Activated CD4-positive, alpha-beta T cell treated with anti-CD3 and anti-CD28 coated beads, Interleukin-2, amount 50 U/mL, for 16 hours (primary cell): ENCODE measurements around the gene NRBF2.
"Not testable (repeated sequence)": the region's sequence is repeated elsewhere in the genome, so short reads cannot be mapped to it uniquely, and the experiment has no call there.

Source experiments
- DNase-seq: peaks from one replicate; pipeline ENCODE4 v3.0.0-alpha.2; 2020

Gene NRBF2

GRCh38 chr10:63133056-63133820 is at the start of gene NRBF2:
TSS of gene NRBF2 (plus strand) at chr10:63133328. CDS start at chr10:63133471, 143 bp downstream.
- peak; percentile 98 for DNase-seq

GRCh38 chr10:63083406-63083805 is 49.7 kb upstream of the NRBF2 start:
- not testable (repeated sequence) for DNase-seq

GRCh38 chr10:63083904-63084689 is 49.0 kb upstream of the NRBF2 start:
- DNase-seq, result peak; percentile 63

GRCh38 chr10:63084690-63085382 is 48.3 kb upstream of the NRBF2 start:
- DNase-seq, result no peak

- no peak for DNase-seq
Measured at GRCh38 chr10:63093227-63093626, 39.9 kb upstream of the NRBF2 start.

GRCh38 chr10:63094405-63094804 is 38.7 kb upstream of the NRBF2 start:
- no peak for DNase-seq

GRCh38 chr10:63094881-63095280 is 38.2 kb upstream of the NRBF2 start:
- no peak for DNase-seq

- DNase-seq, result no peak
Measured at GRCh38 chr10:63099734-63100133, 33.4 kb upstream of the NRBF2 start.

- not testable (repeated sequence) for DNase-seq
Measured at GRCh38 chr10:63101091-63101490, 32.0 kb upstream of the NRBF2 start.

GRCh38 chr10:63102279-63102883 is 30.7 kb upstream of the NRBF2 start:
- peak; percentile 3 for DNase-seq

GRCh38 chr10:63103178-63103577 is 29.9 kb upstream of the NRBF2 start:
- not testable (repeated sequence) for DNase-seq

GRCh38 chr10:63103971-63104409 is 29.1 kb upstream of the NRBF2 start:
- DNase-seq, result peak; percentile 80

- DNase-seq, result no peak
Measured at GRCh38 chr10:63105225-63106110, 27.7 kb upstream of the NRBF2 start.

- DNase-seq, result no peak
Measured at GRCh38 chr10:63106111-63106755, 26.9 kb upstream of the NRBF2 start.

GRCh38 chr10:63107943-63108437 is 25.1 kb upstream of the NRBF2 start:
- no peak for DNase-seq

- DNase-seq, result no peak
Measured at GRCh38 chr10:63110940-63111339, 22.2 kb upstream of the NRBF2 start.

- DNase-seq, result no peak
Measured at GRCh38 chr10:63114031-63114814, 18.9 kb upstream of the NRBF2 start.

- DNase-seq, result no peak
Measured at GRCh38 chr10:63115732-63116383, 17.3 kb upstream of the NRBF2 start.

GRCh38 chr10:63116452-63117072 is 16.6 kb upstream of the NRBF2 start:
- DNase-seq, result no peak
